Measurements from ENCODE around the gene RNF10. TPM values are rescaled to one million over a fixed set of nuclear protein-coding genes. Genes with fewer than 3 reads are reported as not detected.
A peak's percentile ranks its signal among the peaks of the same experiment; 100 is the strongest.
"Not testable (repeated sequence)": the region's sequence is repeated elsewhere in the genome, so short reads cannot be mapped to it uniquely, and the experiment has no call there.

RNF10 gene
- polyA plus RNA-seq, 1 donor, result 91.8 TPM

DNA sequence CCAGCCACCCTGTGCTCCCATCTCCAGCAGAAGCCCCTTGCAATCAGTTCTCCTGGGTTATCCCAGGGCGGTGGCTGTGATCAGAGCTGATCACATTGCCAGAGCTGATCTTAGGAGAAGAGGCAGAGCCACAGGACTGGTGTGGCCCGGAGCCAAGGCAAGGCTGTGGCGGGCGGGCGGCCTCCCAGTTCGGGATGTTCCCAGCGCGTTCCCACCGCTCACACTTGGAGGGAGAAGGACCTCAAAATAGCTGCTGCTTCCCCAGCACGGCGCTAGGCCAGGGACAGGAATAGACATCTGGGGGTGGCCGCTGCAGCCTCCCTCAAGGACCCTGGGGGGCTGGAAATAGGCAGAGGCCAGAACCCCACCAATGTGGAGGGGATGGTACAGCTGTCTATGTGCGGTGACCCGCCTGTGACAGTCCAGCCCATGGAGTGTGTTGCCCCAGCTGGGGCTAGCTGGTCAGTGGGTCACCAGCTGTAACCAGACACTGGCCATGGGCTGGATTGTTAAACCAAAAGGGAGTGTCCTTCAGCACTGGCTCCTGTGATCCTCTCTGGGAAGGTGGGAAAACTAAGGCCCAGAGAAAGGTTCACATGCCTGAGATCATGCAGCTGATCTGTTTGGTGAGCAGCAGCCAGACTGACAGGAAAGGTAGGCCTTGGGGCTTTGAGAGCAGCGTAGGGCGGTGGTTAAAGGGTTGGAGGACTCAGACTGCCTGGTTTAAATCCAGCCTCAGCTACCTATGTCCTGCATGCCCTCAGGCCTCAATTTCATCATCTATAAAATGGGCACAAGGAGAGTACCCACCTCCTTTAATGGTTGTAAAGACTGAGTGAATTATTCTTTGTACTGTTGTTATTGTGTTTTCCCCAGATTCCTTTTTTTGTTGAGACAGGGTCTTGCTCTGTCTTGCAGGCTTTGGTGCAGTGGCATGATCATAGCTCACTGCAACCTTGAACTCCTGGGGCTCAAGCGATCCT, 55.1 kb downstream of the RNF10 start:
- DNase-seq, result no peak
- no peaks in the 10 kb centered on the region for H3K9me3 ChIP-seq (ENCODE audit: control insufficient read depth, low read depth, low read length)
- H3K36me3 ChIP-seq (ENCODE audit: control insufficient read depth, insufficient read depth, low read length), result no peaks in the 10 kb centered on the region
- H3K27ac ChIP-seq (ENCODE audit: low read length), result no peak overlapping the region
- 100% methylated on average over 1 of the region's 17 CpGs for WGBS (ENCODE audit: insufficient coverage, low lambda C conversion rate)
- peaks cover 15% of the 10 kb centered on the region for H3K27me3 ChIP-seq (ENCODE audit: control insufficient read depth, insufficient read depth, low read length)
- peaks cover 5% of the 10 kb centered on the region for H3K4me1 ChIP-seq (ENCODE audit: control insufficient read depth, insufficient read depth, low read length)
- no peak overlapping the region for H3K4me3 ChIP-seq (ENCODE audit: low read length)

DNA sequence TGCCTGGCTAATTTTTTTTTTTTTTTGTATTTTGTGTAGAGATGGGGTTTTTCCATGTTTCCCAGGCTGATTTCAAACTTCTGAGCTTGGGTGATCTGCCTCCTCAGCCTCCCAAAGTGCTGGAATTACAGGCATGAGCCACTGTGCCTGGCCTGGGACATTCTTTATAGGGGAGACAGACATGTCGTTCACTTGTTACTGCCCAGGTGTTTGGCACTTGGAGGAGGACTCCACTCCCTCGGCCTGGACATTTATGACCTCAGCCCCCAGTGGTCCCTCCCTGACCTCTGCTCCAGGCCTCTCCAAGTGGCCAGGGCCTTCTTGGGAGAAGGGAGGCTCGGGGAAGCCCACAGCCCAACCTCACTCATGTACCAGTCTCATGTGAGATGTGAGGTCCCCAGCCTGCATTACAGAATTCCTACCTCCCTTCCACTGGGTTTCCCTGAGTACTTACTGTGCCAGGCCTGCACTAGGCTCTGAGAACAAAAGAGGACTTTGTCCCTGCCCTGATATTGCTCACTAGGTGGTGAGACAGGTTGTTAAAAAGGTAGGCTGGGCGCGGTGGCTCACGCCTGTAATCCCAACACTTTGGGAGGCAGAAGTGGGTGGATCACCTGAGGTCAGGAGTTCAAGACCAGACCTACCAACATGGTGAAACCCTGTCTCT, 56.7 kb downstream of the RNF10 start:
- DNase-seq, result peak; percentile 28 to 50
- no peaks in the 10 kb centered on the region for H3K9me3 ChIP-seq (ENCODE audit: control insufficient read depth, low read depth, low read length)
- no peaks in the 10 kb centered on the region for H3K36me3 ChIP-seq (ENCODE audit: control insufficient read depth, insufficient read depth, low read length)
- peaks cover 3% of the 10 kb centered on the region for H3K27me3 ChIP-seq (ENCODE audit: control insufficient read depth, insufficient read depth, low read length)
- peaks cover 5% of the 10 kb centered on the region for H3K4me1 ChIP-seq (ENCODE audit: control insufficient read depth, insufficient read depth, low read length)
- H3K4me3 ChIP-seq (ENCODE audit: low read length), result no peak overlapping the region
- WGBS (ENCODE audit: insufficient coverage, low lambda C conversion rate), result no CpG with 5 or more reads among the region's 6 CpGs
- no peak overlapping the region for H3K27ac ChIP-seq (ENCODE audit: low read length)

DNA sequence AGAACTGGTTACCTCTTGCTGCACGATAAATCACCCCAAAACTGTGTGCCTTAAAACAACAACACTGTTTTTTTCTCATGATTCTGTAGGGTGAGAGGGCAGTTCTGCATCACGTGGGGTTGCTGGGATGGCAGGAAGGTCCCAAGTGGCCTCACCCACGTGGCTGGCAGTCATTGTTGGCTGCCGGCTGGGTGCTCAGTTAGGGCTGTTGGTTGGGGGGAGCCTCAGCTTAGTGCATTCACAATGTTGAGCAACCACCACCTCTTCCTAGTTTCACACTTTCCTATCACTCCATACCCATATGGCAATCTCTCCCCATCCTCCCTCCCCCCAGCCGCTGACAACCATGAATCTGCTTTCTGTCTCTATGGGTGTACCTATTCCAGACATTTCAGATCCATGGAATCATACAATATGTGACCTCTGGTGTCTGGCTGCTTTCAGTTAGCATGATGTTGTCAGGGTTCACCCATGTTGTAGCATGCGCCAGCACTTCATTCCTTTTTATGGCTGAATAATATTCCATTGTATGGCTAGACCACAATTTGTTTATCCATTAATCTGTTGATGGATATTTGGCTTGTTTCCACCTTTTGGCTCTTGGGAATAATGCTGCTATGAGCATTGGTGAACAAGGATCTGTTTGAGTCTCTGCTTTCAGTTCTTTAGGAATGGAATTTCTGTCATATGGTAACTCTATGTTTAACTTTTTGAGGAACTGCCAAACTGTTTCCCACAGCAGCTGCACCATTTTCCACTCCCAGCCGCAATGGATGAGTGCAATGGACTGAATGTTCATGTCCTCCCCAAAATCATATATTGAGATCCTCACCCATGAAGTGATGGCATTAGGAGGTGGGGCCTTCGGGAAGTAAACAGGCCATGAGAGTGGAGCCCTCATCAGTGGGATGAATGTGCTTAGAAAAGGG, 58.2 kb downstream of the RNF10 start:
- Histone ChIP-seq H3K27me3 (ENCODE audit: control insufficient read depth, insufficient read depth, low read length) (no peaks in the 10 kb centered on the region), H3K4me3 (ENCODE audit: low read length) (no peak overlapping the region), H3K4me1 (ENCODE audit: control insufficient read depth, insufficient read depth, low read length) (peaks cover 5% of the 10 kb centered on the region), H3K9me3 (ENCODE audit: control insufficient read depth, low read depth, low read length) (no peaks in the 10 kb centered on the region), H3K36me3 (ENCODE audit: control insufficient read depth, insufficient read depth, low read length) (no peaks in the 10 kb centered on the region), H3K27ac (ENCODE audit: low read length) (no peak overlapping the region)
- DNase-seq, result no peak
- 93% methylated on average over 3 of the region's 8 CpGs for WGBS (ENCODE audit: insufficient coverage, low lambda C conversion rate)

DNA sequence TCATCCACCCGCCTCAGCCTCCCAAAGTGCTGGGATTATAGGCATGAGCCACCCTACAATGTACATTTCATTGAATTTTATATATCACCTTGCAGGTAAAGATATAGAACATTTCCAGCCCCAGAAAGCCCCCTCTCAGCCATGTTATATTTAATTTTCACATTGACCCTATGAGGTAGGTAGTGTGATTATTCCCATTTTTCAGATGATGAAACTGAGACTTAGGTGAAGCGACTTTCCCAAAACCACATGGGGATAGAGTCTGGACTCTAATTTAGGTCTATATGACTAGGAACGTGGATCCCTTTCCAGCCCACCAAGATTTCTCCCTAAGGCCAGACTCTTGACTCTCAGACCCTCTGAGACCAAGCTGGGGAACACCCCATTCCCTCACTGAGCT, 62.7 kb downstream of the RNF10 start:
- no CpG with 5 or more reads among the region's 3 CpGs for WGBS (ENCODE audit: insufficient coverage, low lambda C conversion rate)

GRCh38 chr12:120597861-120598260, 63.7 kb downstream of the RNF10 start:
- no peak overlapping the region for H3K27ac ChIP-seq (ENCODE audit: low read length)
- DNase-seq, result no peak
- 60% methylated on average over 1 of the region's 3 CpGs for WGBS (ENCODE audit: insufficient coverage, low lambda C conversion rate)
- no peaks in the 10 kb centered on the region for H3K36me3 ChIP-seq (ENCODE audit: control insufficient read depth, insufficient read depth, low read length)
- no peaks in the 10 kb centered on the region for H3K4me1 ChIP-seq (ENCODE audit: control insufficient read depth, insufficient read depth, low read length)
- peaks cover 12% of the 10 kb centered on the region for H3K27me3 ChIP-seq (ENCODE audit: control insufficient read depth, insufficient read depth, low read length)
- no peak overlapping the region for H3K4me3 ChIP-seq (ENCODE audit: low read length)
- H3K9me3 ChIP-seq (ENCODE audit: control insufficient read depth, low read depth, low read length), result no peaks in the 10 kb centered on the region

More for the DNA sequence above, 62.7 kb downstream of the RNF10 start:
- H3K4me3 ChIP-seq (ENCODE audit: low read length), result no peak overlapping the region
- H3K9me3 ChIP-seq (ENCODE audit: control insufficient read depth, low read depth, low read length), result no peaks in the 10 kb centered on the region
- no peaks in the 10 kb centered on the region for H3K4me1 ChIP-seq (ENCODE audit: control insufficient read depth, insufficient read depth, low read length)
- peaks cover 12% of the 10 kb centered on the region for H3K27me3 ChIP-seq (ENCODE audit: control insufficient read depth, insufficient read depth, low read length)
- no peaks in the 10 kb centered on the region for H3K36me3 ChIP-seq (ENCODE audit: control insufficient read depth, insufficient read depth, low read length)
- no peak overlapping the region for H3K27ac ChIP-seq (ENCODE audit: low read length)
- no peak for DNase-seq

GRCh38 chr12:120598674-120599463, 64.7 kb downstream of the RNF10 start:
- Histone ChIP-seq H3K27ac (ENCODE audit: low read length) (no peak overlapping the region), H3K27me3 (ENCODE audit: control insufficient read depth, insufficient read depth, low read length) (peaks cover 12% of the 10 kb centered on the region), H3K4me3 (ENCODE audit: low read length) (no peak overlapping the region), H3K4me1 (ENCODE audit: control insufficient read depth, insufficient read depth, low read length) (no peaks in the 10 kb centered on the region), H3K36me3 (ENCODE audit: control insufficient read depth, insufficient read depth, low read length) (no peaks in the 10 kb centered on the region), H3K9me3 (ENCODE audit: control insufficient read depth, low read depth, low read length) (no peaks in the 10 kb centered on the region)
- peak in 1 of 2 donors; percentile 39 for DNase-seq
- no CpG with 5 or more reads among the region's 13 CpGs for WGBS (ENCODE audit: insufficient coverage, low lambda C conversion rate)

DNA sequence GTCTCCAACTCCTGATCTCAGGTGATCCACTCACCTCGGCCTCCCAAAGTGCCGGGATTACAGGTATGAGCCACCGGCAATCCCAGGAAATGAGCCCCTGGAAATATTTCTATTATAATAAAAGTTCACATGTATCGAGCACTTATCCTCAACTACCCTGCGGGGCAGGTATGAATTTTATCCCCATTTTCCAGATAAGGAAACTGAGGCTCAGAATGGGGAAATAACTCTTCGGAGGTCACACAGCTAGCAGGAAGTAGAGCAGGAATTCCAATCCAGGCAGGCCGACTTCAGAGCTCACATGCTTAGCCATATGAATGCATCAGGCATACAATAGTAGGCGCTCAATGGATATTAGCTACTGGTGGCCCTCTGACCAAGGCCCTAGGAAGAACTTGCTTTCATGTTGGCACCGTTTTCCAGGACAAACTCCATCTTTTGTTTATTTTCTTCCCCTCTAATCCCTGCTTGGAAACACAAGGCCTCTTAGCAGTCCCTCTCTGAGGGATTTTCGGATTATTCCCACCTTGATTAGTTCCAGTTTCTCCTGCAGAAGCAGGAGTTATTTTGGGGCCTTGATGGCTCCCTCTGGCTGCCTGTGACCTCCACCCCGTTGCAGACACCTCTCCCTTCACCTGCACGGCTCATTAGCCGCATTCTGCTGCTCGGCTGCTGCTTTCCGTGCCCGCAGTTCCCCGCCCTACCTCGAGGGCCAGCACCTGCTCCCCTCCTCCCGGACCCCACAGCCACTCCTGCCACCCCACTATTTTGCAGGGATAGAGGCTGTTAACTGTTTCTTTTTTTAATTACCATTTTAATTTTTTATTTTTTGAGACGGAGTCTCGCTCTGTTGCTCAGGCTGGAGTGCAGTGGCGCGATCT, 65.8 kb downstream of the RNF10 start:
- Histone ChIP-seq H3K4me3 (ENCODE audit: low read length) (no peak overlapping the region), H3K27me3 (ENCODE audit: control insufficient read depth, insufficient read depth, low read length) (peaks cover 12% of the 10 kb centered on the region), H3K9me3 (ENCODE audit: control insufficient read depth, low read depth, low read length) (no peaks in the 10 kb centered on the region), H3K4me1 (ENCODE audit: control insufficient read depth, insufficient read depth, low read length) (no peaks in the 10 kb centered on the region), H3K36me3 (ENCODE audit: control insufficient read depth, insufficient read depth, low read length) (no peaks in the 10 kb centered on the region), H3K27ac (ENCODE audit: low read length) (no peak overlapping the region)
- no peak for DNase-seq
- WGBS (ENCODE audit: insufficient coverage, low lambda C conversion rate), result 83% methylated on average over 11 of the region's 23 CpGs

- H3K9me3 ChIP-seq (ENCODE audit: control insufficient read depth, low read depth, low read length); H3K27ac ChIP-seq (ENCODE audit: low read length); DNase-seq; H3K4me3 ChIP-seq (ENCODE audit: low read length); H3K4me1 ChIP-seq (ENCODE audit: control insufficient read depth, insufficient read depth, low read length); H3K36me3 ChIP-seq (ENCODE audit: control insufficient read depth, insufficient read depth, low read length): not testable (repeated sequence)
- WGBS (ENCODE audit: insufficient coverage, low lambda C conversion rate), result 0% methylated on average over 1 of the region's 5 CpGs
- peaks cover 12% of the 10 kb centered on the region for H3K27me3 ChIP-seq (ENCODE audit: control insufficient read depth, insufficient read depth, low read length)
Observed at GRCh38 chr12:120602416-120602815, 68.3 kb downstream of the RNF10 start.

DNA sequence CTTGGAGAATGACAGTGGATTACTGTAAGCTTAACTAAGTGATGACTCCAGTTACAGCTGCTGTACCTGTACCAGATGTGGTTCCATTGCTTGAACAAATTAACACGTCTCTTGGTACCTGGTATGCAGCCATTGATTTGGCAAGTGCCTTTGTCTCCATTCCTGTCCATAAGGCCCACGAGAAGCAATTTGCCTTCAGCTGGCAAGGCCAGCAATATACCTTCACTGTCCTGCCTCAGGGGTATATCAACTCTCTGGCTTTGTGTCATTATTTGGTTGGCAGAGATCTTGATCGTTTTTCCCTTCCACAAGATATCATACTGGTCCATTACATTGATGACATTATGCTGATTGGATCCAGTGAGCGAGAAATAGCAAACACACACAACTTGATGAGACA, 76.4 kb downstream of the RNF10 start:
- Histone ChIP-seq H3K36me3 (ENCODE audit: control insufficient read depth, insufficient read depth, low read length) (no peaks in the 10 kb centered on the region), H3K4me3 (ENCODE audit: low read length) (no peak overlapping the region), H3K27ac (ENCODE audit: low read length) (no peak overlapping the region), H3K27me3 (ENCODE audit: control insufficient read depth, insufficient read depth, low read length) (no peaks in the 10 kb centered on the region), H3K4me1 (ENCODE audit: control insufficient read depth, insufficient read depth, low read length) (no peaks in the 10 kb centered on the region), H3K9me3 (ENCODE audit: control insufficient read depth, low read depth, low read length) (no peaks in the 10 kb centered on the region)
- WGBS (ENCODE audit: insufficient coverage, low lambda C conversion rate), result 100% methylated on average over 1 of the region's 4 CpGs
- DNase-seq, result no peak

Measured in large intestine (tissue), 3 donors.